ENCODE measurements around the gene VARS2. TPM values are rescaled to one million over a fixed set of nuclear protein-coding genes. Genes with fewer than 3 reads are reported as not detected.
"Not testable (repeated sequence)": the region's sequence is repeated elsewhere in the genome, so short reads cannot be mapped to it uniquely, and the experiment has no call there.

VARS2 gene
- polyA plus RNA-seq, 1 of the 3 experiments (the other 2 are of a cell fraction), result 31.2 TPM

GRCh38 chr6:30908700-30909099 is 5.3 kb upstream of the VARS2 start:
- peak overlapping the region; percentile 91 for H3K4me2 ChIP-seq
- peaks cover 6 to 11% of the 10 kb centered on the region in 2 experiments; a peak in 3 of 4 replicates for H3K4me1 ChIP-seq (ENCODE audit: control insufficient read depth in 1 of 2, insufficient read depth in 2 of 2, low read depth in 1 of 2, low read length in 1 of 2)
- CTCF ChIA-PET, result interaction anchor here (1.4 to 2.4 kb wide), 2 partner anchors 171 to 179 kb away, joined by 5 to 8 read pairs; no protein-coding TSS in a partner anchor
- TF ChIP-seq NRF1 (IDR thresholded peaks at IDR 0.05; ENCODE audit: low read depth, low read length), result no peak
- no peak for TF ChIP-seq CHD2 (IDR thresholded peaks at IDR 0.05; ENCODE audit: low read length, partially characterized antibody)
- no peak for TF ChIP-seq TCF12 (IDR thresholded peaks at IDR 0.05)
- TF ChIP-seq RAD21 (IDR thresholded peaks at IDR 0.05; ENCODE audit: low read length), result no peak
- no peak for TF ChIP-seq MAX (IDR thresholded peaks at IDR 0.05; ENCODE audit: low read depth)
- no peak for TF ChIP-seq RCOR1 (IDR thresholded peaks at IDR 0.05; ENCODE audit: low read length)
- no peak for TF ChIP-seq SMC3 (IDR thresholded peaks at IDR 0.05; ENCODE audit: low read depth, low read length)
- no peak for TF ChIP-seq REST (IDR thresholded peaks at IDR 0.05; ENCODE audit: low read depth, low read length)
- H4K20me1 ChIP-seq (ENCODE audit: insufficient read depth), result no peaks in the 10 kb centered on the region
- peaks cover 17% of the 10 kb centered on the region for H3K79me2 ChIP-seq (ENCODE audit: insufficient read depth)
- H3K4me3 ChIP-seq (ENCODE audit: low read depth in 2 of 2, low read length in 1 of 2), result peak overlapping the region; percentile 87 to 98
- H3K9me3 ChIP-seq, result no peaks in the 10 kb centered on the region
- peaks cover 17% of the 10 kb centered on the region for H3F3A ChIP-seq (replicated peaks; ENCODE audit: insufficient read depth)
- no peak for DNase-seq
- POLR2A ChIA-PET, result interaction anchor here (1.4 kb wide), 1 partner anchor 13 kb away, joined by 3 read pairs; no protein-coding TSS in a partner anchor
- H3K9ac ChIP-seq, result peak overlapping the region; percentile 95
- no peaks in the 10 kb centered on the region for H3K9me2 ChIP-seq
- H2AFZ ChIP-seq (ENCODE audit: low read depth), result 0 out of 2 replicates have a peak overlapping the region, but pooled peaks have one; percentile 92
- no peak overlapping the region for H3K27ac ChIP-seq (ENCODE audit: low read depth in 2 of 2, low read length in 1 of 2)
- WGBS (ENCODE audit: low lambda C conversion rate), result 30% methylated on average over 2 of the region's 2 CpGs
- H3K27me3 ChIP-seq (ENCODE audit: insufficient read depth), result no peaks in the 10 kb centered on the region
- H3K36me3 ChIP-seq (replicated peaks in 1 of 2; ENCODE audit: control insufficient read depth in 1 of 2, insufficient read depth in 2 of 2, low read length in 1 of 2), result peaks cover 26 to 33% of the 10 kb centered on the region in 2 experiments

GRCh38 chr6:30910473-30910872 is 3.6 kb upstream of the VARS2 start:
- WGBS (ENCODE audit: low lambda C conversion rate), result 96% methylated on average over 6 of the region's 12 CpGs
- DNase-seq; H3K4me2 ChIP-seq; H3K27me3 ChIP-seq (ENCODE audit: insufficient read depth); H2AFZ ChIP-seq (ENCODE audit: low read depth); H3K4me3 ChIP-seq (ENCODE audit: low read depth in 2 of 2, low read length in 1 of 2); H3K27ac ChIP-seq (ENCODE audit: low read depth in 2 of 2, low read length in 1 of 2); H3K9me2 ChIP-seq; H3K9ac ChIP-seq; H4K20me1 ChIP-seq (ENCODE audit: insufficient read depth); H3K9me3 ChIP-seq; POLR2A ChIA-PET: not testable (repeated sequence)
- Histone ChIP-seq H3K79me2 (ENCODE audit: insufficient read depth) (peaks cover 17% of the 10 kb centered on the region), H3F3A (replicated peaks; ENCODE audit: insufficient read depth) (peaks cover 17% of the 10 kb centered on the region), H3K36me3 (replicated peaks in 1 of 2; ENCODE audit: control insufficient read depth in 1 of 2, insufficient read depth in 2 of 2, low read length in 1 of 2) (peaks cover 26 to 33% of the 10 kb centered on the region in 2 experiments), H3K4me1 (ENCODE audit: control insufficient read depth in 1 of 2, insufficient read depth in 2 of 2, low read depth in 1 of 2, low read length in 1 of 2) (peaks cover 12 to 23% of the 10 kb centered on the region in 2 experiments)
- CTCF ChIA-PET, result interaction anchor here (2.4 kb wide), 1 partner anchor 177 kb away, joined by 8 read pairs; no protein-coding TSS in a partner anchor
